Measurements from ENCODE around the gene CHTF8. TPM values are rescaled to one million over a fixed set of nuclear protein-coding genes. Genes with fewer than 3 reads are reported as not detected.
"Not testable (repeated sequence)": the region's sequence is repeated elsewhere in the genome, so short reads cannot be mapped to it uniquely, and the experiment has no call there.

Gene CHTF8
- total RNA-seq, 2 experiments from 2014 or later: 25.8 to 28.5 TPM

DNA sequence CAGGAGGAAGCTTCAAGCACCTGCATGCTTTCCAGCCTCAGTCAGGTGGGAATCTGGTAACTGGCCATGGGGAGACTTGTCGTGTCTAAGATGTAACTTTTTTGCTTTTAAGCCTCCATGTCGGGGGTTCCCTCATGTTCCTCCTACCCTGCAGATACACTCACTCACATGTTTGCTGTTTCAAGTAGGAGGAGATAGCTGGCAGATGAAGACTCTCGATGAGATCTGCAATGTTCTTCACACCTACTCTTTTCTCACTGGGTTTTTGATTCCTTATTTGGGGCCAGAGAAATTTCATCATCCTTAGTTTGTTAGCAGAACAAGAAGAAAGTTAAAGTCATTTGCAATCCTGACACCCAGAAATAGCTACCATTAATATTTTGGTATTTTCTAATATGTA lies 24.8 kb upstream of the CHTF8 start:
- no peaks in the 10 kb centered on the region for H3K27me3 ChIP-seq (ENCODE audit: control insufficient read depth in 1 of 2, insufficient read depth in 2 of 2, low read length in 2 of 2)
- H3K36me3 Mint-ChIP-seq (ENCODE audit: low read depth): peaks cover 80% of the 10 kb centered on the region
- no peak overlapping the region for H3K4me3 Mint-ChIP-seq
- no peaks in the 10 kb centered on the region for H3K27me3 Mint-ChIP-seq
- POLR2A ChIA-PET: interaction anchor here (0.9 kb wide), 1 partner anchor 9 kb away, joined by 3 read pairs; no protein-coding TSS in a partner anchor
- peaks cover 72% of the 10 kb centered on the region for H3K36me3 ChIP-seq (ENCODE audit: insufficient read depth, low read length)
- H3K27ac Mint-ChIP-seq: no peak overlapping the region
- intact Hi-C loops (cut with DNase I, micrococcal nuclease): no loop called here
- H3K4me3 ChIP-seq (ENCODE audit: low read length): no peak overlapping the region
- DNase-seq (no peak), ATAC-seq (ENCODE audit: poor library complexity) (no peak)
- H3K27ac ChIP-seq (ENCODE audit: low read depth in 1 of 2, low read length in 2 of 2): no peak overlapping the region
- TF ChIP-seq, protein P1, sequence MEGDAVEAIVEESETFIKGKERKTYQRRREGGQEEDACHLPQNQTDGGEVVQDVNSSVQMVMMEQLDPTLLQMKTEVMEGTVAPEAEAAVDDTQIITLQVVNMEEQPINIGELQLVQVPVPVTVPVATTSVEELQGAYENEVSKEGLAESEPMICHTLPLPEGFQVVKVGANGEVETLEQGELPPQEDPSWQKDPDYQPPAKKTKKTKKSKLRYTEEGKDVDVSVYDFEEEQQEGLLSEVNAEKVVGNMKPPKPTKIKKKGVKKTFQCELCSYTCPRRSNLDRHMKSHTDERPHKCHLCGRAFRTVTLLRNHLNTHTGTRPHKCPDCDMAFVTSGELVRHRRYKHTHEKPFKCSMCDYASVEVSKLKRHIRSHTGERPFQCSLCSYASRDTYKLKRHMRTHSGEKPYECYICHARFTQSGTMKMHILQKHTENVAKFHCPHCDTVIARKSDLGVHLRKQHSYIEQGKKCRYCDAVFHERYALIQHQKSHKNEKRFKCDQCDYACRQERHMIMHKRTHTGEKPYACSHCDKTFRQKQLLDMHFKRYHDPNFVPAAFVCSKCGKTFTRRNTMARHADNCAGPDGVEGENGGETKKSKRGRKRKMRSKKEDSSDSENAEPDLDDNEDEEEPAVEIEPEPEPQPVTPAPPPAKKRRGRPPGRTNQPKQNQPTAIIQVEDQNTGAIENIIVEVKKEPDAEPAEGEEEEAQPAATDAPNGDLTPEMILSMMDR (IDR thresholded peaks at IDR 0.05): no peak
- H3K9me3 ChIP-seq (ENCODE audit: control insufficient read depth in 1 of 2, insufficient read depth in 1 of 2, low read length in 2 of 2): no peaks in the 10 kb centered on the region
- H3K9me3 Mint-ChIP-seq: no peaks in the 10 kb centered on the region
- CTCF ChIA-PET: no interaction called here
- no peaks in the 10 kb centered on the region for H3K4me1 Mint-ChIP-seq (ENCODE audit: low read depth)
- no peaks in the 10 kb centered on the region for H3K4me1 ChIP-seq (ENCODE audit: insufficient read depth, low read length)

DNA sequence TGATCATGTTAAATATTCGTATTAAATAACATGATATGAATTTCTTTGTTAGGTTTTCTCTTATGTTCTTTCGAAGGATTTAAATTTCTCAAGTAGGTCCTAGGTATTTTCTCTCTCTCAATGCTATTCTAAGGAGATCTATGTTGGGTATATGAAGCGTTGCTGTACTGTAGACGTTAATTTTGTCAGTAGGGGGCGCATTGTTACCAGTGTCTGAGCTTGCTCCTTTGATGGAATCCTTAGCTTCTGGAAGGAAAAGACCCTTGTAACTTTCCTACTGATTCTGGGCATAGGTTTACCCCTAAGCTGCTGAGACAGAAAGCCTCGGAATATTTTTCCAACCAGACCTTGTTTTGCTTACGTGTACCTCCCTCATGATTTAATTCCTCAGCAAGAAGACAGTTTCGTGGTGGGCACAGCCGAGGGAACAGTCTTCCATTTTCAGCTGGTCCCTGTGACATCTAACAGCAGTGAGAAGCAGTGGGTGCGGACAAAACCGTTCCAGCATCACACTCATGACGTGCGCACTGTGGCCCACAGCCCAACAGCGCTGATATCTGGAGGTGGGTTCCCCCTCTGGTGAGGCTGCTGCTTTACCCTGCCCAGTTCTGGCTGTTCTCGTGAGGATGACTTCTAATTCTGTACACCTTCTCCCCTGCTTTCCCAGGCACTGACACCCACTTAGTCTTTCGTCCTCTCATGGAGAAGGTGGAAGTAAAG lies 17.9 kb upstream of the CHTF8 start:
- Mint-ChIP-seq H3K9me3 (no peaks in the 10 kb centered on the region), H3K4me1 (ENCODE audit: low read depth) (peaks cover 5% of the 10 kb centered on the region), H3K4me3 (no peak overlapping the region), H3K27ac (no peak overlapping the region), H3K36me3 (ENCODE audit: low read depth) (peaks cover 71% of the 10 kb centered on the region), H3K27me3 (no peaks in the 10 kb centered on the region)
- TF ChIP-seq, protein P1 (IDR thresholded peaks at IDR 0.05): peak; percentile 89
- DNase-seq: peak in 11 of 14 experiments; percentile 10 to 83 (median 33)
- peaks cover 57% of the 10 kb centered on the region for H3K36me3 ChIP-seq (ENCODE audit: insufficient read depth, low read length)
- POLR2A ChIA-PET: interaction anchor here (0.8 to 1.1 kb wide), 3 partner anchors 38 to 136 kb away, joined by 3 to 5 read pairs (median 3); no protein-coding TSS in a partner anchor
- no peaks in the 10 kb centered on the region for H3K9me3 ChIP-seq (ENCODE audit: control insufficient read depth in 1 of 2, insufficient read depth in 1 of 2, low read length in 2 of 2)
- no peak overlapping the region for H3K27ac ChIP-seq (ENCODE audit: low read depth in 1 of 2, low read length in 2 of 2)
- ATAC-seq (ENCODE audit: poor library complexity): peak; percentile 81
- no peaks in the 10 kb centered on the region for H3K4me1 ChIP-seq (ENCODE audit: insufficient read depth, low read length)
- intact Hi-C loops (cut with DNase I, micrococcal nuclease): loop anchor here (1.0 kb wide), 1 partner anchor 137 kb away; no protein-coding TSS in a partner anchor
- CTCF ChIA-PET: interaction anchor here (0.6 to 3.0 kb wide), 12 partner anchors 9 to 819 kb away, joined by 3 to 44 read pairs (median 3); no protein-coding TSS in a partner anchor
- H3K27me3 ChIP-seq (ENCODE audit: control insufficient read depth in 1 of 2, insufficient read depth in 2 of 2, low read length in 2 of 2): no peaks in the 10 kb centered on the region
- no peak overlapping the region for H3K4me3 ChIP-seq (ENCODE audit: low read length)

DNA sequence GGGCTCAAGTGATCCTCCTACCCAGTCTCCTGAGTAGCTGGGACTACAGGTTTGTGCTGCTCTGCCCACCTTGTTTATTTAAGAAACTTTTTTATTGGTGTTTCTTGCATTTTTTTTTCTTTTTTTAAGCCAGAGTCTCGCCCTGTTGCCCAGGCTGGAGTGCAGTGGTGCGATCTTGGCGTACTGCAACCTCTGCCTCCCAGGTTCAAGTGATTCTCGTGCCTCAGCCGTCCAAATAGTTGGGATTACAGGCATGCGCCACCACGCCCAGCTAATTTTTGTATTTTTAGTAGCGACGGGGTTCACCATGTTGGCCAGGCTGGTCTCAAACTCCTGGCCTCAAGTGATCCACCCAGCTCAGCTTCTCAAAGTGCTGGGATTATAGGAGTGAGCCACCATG lies 17.2 kb upstream of the CHTF8 start:
- peaks cover 56% of the 10 kb centered on the region for H3K36me3 ChIP-seq (ENCODE audit: insufficient read depth, low read length)
- ATAC-seq (ENCODE audit: poor library complexity); H3K27ac Mint-ChIP-seq; DNase-seq; H3K9me3 ChIP-seq (ENCODE audit: control insufficient read depth in 1 of 2, insufficient read depth in 1 of 2, low read length in 2 of 2); H3K4me1 ChIP-seq (ENCODE audit: insufficient read depth, low read length); H3K4me3 ChIP-seq (ENCODE audit: low read length); H3K27me3 ChIP-seq (ENCODE audit: control insufficient read depth in 1 of 2, insufficient read depth in 2 of 2, low read length in 2 of 2); H3K27ac ChIP-seq (ENCODE audit: low read depth in 1 of 2, low read length in 2 of 2); H3K4me3 Mint-ChIP-seq; H3K9me3 Mint-ChIP-seq; H3K27me3 Mint-ChIP-seq; H3K4me1 Mint-ChIP-seq (ENCODE audit: low read depth): not testable (repeated sequence)
- POLR2A ChIA-PET: interaction anchor here (1.0 to 1.1 kb wide), 2 partner anchors 42 to 137 kb away, joined by 3 to 5 read pairs; no protein-coding TSS in a partner anchor
- CTCF ChIA-PET: interaction anchor here (0.9 to 3.0 kb wide), 6 partner anchors 8 to 145 kb away, joined by 3 to 44 read pairs (median 4); no protein-coding TSS in a partner anchor
- peaks cover 66% of the 10 kb centered on the region for H3K36me3 Mint-ChIP-seq (ENCODE audit: low read depth)
- intact Hi-C loops (cut with DNase I, micrococcal nuclease): loop anchor here (1.0 kb wide), 1 partner anchor 138 kb away; no protein-coding TSS in a partner anchor

Data from CD4-positive, alpha-beta T cell (primary cell).